GM19324 (cell line): ENCODE data around the gene XXYLT1.

Source experiments
- ATAC-seq: cut with Tn5 transposase; IDR thresholded peaks from one replicate; pipeline ENCODE4 v1.9.1; 2021; ENCODE audit warnings: mild to moderate bottlenecking, moderate library complexity; ENCODE audit not compliant: unreplicated experiment, low FRiP score

XXYLT1 gene

GRCh38 chr3:195268576-195269309 is 2.2 kb downstream of the XXYLT1 start:
- no peak for ATAC-seq

DNA sequence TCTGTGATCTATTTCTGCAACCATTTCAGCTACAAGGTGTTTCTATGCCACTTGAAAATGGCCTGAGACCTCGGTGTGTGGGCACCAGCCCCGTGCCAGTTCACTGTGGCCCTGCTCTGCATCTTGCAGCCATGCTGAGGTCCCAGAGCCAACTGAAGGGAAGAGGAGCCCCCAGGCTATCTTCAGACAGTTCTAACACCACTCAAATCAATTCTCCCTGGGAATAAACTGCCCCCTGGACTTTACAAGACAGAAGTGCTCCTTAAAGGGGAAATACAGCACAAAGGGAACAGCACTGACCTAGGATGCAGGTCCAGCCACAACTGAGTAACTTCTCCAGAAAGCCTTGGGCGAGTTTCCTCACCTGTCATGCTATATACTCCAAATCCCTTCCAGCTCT is 3.9 kb downstream of the XXYLT1 start:
- ATAC-seq, result no peak

DNA sequence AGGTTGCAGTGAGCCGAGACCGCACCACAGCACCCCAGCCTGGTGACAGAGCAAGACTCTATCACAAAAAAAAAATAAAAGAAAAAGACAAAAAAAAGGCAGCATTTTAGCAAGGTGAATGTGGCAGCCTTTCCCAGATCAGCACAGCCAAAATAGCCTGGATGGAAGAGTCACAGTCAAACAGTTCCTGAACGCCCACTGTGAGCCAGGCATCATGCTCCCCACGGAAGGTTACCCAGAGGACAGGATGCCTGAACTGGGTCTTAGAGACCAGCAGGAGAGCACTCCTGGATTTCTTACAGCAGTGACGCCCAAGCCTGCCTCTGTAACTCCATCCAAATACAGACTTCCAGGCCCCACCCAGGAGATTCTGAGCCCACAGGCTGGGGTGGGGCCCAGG is 4.5 kb downstream of the XXYLT1 start:
- no peak for ATAC-seq

DNA sequence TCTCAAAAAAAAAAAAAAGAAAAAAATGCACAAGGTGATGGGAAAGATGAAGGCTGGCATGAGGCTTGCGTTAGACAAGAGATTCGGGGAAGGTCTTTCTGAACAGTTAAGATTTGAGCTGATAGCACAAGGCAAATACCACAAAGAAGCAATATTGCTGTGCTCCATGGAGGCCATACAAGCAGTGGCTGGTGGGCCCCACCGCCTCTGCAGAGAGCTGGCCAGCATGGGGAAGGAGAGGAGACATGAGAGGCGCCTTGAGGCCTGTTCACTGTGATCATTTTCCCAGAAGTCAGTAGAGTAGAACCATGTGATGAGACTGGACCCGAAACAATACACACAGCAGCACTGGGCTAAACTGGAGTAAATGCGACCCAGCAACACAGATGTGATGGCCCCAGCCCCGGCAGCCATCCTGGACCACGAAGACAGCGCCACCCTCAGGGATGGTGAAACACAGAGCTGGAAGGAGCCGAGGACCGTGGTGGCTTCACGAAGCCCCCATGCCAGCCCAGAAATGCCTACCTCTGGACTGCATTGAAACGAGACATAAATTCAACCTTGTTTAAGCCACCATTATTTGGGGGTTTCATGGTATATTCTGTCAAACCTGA is 5.5 kb downstream of the XXYLT1 start:
- no peak for ATAC-seq

- no peak for ATAC-seq
These were observed 6.9 kb downstream of the XXYLT1 start for GRCh38 chr3:195263925-195264600.

DNA sequence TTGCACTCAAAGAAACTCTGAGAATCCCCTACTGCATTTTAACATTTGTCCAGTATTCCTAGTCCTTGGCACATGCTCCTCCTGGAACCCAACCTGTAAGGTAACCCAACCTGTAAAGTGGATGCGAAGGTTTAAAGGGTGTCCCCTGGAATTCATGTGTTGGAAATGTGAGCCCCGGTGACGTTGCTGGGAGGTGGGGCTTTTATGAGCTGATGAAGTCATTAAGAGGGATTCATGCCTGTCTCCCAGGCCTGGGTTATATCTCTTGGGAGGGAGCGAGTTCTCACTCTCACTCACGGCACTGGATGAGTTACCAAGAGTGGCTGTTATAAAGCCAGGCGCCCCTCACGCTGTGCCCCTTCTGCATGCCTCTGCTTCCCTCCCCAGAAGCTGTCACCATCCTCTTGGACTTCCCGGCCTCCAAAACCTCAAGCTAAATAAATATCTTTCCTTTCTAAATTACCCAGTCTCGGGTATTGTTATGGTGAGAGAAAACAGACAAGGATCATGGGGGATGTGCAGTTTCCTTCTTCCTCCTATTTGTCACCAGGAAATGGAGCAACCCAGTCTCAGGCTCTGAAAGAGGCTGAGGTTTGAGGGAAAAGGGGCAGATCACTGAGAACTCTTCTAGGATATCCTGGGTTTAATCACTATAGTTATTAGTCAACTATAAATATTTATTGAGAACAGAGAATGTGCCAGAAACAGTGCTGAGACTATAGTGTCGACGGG is 7.6 kb downstream of the XXYLT1 start:
- no peak for ATAC-seq

DNA sequence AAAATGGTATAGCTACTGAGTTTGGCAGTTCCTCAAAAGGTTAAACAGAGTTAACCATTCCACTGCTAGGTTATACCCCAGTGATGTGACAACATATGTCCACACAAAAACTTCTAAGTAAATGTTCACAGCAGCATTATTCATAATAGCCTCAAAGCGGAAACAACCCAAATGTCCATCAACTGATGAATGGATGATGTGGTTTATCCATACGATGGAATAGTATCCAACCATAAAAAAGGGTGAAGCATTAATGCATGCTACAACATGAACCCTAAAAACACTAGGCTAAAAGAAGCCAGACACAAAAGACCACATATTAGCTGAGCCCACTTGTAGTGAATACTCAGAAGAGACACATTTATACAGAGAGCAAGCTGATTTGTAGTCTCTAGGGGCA is 9.0 kb downstream of the XXYLT1 start:
- ATAC-seq, result no peak

DNA sequence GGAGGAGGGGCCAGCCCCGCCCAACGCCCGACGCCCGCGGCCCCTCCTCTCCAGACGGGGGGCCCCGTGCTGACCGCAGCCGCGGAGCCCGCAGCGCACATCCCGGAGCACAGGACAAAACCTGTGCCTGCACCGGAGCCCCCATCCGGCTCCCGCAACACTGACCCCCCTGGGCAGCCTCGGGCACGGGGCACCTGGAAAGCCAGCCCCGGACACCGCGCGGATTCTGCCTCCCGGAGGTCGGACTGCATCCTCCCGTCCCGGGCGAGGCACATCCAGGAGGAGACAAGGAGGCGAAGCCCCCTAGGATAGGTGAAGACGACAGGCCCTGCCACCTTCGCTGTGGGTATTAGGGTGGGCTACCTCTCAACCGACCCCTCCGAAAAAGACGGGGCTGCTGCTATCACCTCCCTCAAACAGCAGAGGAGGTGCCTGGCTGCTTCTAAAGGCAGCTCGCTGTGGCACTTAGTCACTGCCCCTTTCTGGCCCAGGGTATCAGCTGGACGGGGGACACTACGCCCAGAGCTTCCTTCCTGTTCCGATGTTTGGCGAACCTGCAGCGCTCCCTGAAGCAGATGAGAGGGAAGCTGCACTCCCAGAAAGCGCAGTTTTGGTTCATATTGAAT is 10.6 kb downstream of the XXYLT1 start:
- ATAC-seq, result peak; percentile 14

DNA sequence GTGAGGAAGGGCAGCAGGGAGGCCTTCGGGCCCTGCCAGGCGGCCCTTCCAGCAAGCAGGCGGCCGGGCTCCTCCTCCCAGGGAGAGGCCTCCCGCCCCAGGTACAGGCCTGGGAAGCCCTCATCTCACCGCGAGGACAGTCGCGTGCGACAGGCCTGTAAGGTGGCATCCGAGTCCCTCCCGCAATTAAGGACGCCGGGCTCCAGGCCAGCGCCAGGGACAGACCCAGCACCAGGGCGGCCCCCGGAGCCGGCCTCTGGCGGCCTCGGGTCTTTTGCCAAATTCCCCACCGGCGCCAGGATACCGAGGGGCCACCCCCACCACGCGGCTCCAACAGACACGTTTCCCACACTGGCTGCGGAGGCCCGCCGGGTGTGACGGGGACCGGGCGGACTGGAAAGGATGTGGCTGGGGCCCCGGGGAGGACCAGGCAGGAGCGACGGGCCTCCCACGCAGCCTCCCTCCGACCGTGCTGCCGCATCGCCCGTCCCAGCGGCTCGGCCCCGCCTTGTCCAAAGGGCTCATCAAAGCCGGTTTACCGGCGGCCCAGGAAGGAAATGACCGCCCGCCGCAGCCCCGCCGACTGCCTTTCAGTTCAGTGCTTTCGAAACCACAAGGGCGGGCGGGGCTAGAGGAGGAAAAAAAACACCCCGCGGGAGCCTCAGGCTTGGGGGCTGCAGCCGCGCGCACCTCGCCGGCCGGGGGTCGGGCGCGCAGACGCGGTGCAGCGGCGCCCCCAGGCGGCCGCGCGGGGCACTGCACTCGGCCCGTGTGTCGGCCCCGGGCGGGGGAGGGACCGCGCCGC is 11.3 kb downstream of the XXYLT1 start:
- peak; percentile 85 for ATAC-seq

DNA sequence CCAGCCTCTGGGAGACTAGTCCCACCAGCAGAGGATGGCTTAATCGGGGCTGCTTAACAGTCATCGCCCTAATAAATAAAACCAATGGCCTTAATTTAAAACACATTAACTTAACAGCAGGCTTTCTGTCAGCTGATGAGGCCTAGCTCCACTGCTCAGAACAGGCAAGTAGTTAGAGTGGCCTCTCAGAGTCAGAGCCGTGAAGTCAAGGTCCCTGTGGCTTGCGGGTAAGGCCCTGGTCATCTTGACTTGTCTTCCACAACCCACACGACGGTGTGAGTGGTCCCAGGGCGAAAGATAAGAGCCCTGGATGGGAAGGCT is 11.8 kb downstream of the XXYLT1 start:
- no peak for ATAC-seq

DNA sequence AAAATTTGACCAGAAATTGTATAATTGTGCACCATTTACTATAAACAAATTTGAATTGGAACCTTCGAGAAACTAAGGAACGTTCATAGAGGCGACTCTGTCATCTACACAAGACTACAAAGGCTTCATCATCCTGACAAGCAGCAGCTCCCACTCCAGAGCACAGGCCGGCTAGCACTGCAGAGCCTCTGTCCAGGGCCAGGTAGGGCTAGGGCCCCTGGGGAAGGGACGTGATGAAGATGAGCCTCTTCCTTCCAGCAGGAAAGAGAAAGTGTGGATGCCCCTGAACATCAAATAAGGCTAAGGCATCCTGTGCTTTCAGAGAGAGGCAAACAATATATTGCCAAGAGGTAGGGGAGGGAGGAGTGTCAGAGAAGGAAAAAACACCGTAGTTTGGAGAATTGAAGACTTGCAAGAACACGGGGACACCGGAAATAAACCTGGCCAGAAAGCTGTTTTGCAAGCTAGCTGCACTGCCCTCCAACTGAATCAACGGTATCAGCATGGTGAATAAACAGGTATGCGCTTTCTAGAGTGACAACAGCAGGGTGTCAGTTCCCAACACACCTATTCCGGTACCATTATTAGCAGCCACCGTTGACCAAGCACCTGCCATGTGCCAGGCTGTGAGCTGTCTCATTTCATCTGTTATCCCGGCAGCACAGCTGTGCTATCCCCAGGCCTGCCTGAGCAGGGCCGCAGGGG is 12.4 kb downstream of the XXYLT1 start:
- ATAC-seq, result no peak

- ATAC-seq, result no peak
These were observed 13.2 kb downstream of the XXYLT1 start for GRCh38 chr3:195257454-195258448.

DNA sequence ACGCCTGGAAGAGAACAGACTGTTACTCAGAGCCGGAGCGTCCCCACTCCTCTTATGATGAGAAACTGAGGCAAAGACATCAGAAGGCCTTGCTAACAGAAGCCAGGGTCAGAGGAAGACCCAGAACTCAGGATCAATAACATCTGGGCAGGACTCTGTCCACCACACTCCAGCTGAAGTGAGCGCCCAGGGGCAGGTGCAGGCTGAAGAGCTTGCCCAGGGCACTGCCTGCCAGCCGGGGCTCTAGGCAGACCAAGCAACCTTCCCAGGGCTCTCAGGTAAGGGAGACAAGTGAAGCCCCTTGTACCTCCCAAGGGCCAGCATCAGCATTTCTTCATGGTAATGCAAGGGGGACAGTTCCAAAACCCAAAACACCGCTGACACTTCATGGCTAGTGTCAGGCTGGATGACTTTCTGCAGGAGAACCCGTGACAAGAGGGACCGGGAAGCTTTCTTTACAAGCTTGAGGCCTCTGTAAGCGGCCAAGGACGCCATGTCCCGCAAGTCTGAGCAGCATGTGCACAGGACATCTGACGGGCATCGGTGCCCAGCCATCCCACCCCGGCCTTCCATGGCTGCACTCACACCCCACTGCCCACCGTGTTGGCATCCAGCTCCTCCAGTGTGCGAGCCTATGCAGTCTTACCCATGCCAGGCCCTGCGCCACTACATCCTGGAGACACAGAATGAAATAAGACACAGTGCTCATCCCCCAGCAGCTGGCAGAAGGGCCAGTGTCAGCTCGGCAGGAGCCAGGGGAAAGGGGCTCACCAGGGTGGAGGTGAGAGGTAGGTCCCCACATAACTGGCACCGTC is 14.1 kb downstream of the XXYLT1 start:
- ATAC-seq, result no peak

DNA sequence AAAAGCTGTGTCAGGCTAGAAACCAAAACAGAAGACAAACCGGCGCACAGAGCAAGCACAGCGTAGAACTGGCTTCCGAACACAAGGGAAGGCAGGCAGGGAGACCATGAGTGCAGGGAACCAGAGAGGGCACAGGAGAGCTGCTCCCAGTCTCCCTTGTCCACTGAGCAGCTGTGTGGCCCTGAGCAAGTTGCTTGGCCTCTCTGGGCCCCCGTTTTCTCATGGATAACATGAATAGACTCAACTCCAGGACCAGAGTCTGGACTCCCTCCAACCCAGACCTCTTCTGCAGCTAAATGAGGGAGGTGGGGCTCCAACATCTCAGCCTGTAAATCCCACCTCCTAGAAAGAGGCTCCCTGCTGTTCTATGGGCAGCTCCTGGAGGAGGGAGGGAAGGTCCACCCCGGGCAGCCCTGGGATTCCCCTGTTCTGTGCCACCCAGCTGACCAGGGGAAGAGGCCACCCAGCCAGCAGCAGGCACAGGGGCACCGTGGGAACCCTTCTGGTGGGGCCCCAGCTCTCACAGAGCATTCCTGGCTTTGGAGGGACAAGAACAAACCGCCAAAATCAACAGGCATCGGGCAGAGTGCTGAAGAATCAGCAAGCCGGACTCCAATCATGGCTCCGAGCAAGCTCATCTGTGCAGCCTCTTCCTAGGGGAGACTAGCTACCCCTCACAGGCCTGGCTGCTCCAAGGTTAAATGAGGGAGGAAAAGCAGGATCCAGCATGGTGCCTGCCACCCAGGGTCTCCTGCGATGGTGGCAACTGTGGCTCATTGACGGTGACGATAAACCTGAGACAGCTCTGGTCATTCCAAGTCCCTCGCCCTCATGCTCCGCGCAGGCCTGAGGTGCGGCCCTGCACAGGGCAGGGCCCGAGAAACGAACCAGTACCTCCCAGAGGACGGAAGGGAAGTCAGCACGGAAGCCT is 15.1 kb downstream of the XXYLT1 start:
- no peak for ATAC-seq

GRCh38 chr3:195255176-195255500 is 15.8 kb downstream of the XXYLT1 start:
- ATAC-seq, result no peak

DNA sequence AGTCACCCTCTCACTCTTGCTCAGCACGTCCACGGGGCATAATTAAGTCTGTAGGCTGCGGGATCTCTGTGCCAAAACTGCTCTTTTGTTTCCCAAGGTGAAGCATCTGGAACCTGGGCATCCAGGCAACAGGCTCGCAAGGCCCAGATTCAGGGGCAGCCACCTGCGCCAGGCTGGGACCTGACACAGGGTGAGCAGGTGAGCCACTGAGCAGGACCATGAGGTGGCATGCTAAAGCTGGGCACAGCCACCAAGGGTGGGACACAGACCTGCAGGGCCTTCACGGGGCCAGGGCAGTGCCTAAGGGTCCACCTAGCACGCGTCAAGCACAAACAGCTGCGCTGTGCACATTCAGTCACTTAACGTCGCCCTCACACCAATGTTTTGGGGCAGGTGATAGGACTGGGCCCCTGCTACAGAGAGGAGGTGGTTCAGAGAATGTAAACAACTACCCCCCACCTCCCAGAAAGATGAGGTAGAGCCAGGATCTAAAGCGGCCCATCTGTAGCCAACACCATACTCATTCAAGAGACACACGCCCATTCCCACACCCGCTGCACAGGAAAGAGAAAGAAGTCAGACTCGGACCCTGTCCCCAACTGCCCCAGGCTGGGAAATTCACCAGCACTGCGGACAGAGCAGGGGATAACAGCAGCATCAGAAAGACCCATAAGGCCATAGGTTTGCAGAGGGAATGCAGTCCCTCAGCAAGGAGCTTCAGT is 16.3 kb downstream of the XXYLT1 start:
- no peak for ATAC-seq
